Adrenal gland (tissue), 5 donors: ENCODE results near the gene UACA.

Source experiments
- POLR2A ChIP-seq, 2 donors: fragments of 450-650 bp; IDR thresholded peaks; one replicate each; pipeline ENCODE4 v1.6.1; 2017; ENCODE audit warnings: antibody characterized with exemption in 2 of 2, mild to moderate bottlenecking in 2 of 2, moderate library complexity in 1 of 2
- TF ChIP-seq, protein P1 (sequence below), 6 experiments: fragments of 450-650 bp in 4 of 6; fragments of 200-600 bp in 2 of 6; sonication (generic) in 1 of 6; IDR thresholded peaks; 1 replicate in 5 of 6; 2 replicates in 1 of 6; pipeline versions ENCODE4 v1.5.1 to v1.8.0; 2016 to 2021; ENCODE audit warnings: antibody characterized with exemption in 6 of 6, mild to moderate bottlenecking in 2 of 6, moderate library complexity in 1 of 6
- donor health status: DM: no; HTN: no; CAD: no.

DNA sequence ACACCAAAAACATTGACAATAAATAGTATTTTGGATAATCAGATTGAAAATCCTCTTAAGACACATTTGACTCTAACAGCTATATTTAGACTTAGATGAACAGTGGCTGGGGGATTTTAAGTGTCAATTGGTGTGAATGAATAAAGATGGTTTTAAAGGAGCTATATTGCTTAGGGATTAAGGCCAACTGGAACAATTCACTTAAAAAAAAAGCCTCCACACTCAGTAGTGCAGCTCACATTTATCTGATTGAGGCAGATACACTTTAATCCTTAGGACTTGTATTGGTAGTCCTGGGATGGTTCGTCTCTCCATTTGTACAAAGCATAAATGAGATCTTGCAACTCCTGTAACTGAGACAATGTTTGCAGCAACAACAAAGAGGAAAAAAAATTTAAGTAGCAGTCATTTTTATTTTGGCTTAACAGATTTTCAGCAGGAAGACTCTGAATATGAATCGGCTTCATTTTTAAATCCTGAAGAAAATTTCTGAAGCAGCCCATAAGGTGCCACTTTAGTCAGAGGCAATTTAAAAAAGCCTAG, 112.0 kb downstream of the UACA start:
- TF ChIP-seq, protein P1, sequence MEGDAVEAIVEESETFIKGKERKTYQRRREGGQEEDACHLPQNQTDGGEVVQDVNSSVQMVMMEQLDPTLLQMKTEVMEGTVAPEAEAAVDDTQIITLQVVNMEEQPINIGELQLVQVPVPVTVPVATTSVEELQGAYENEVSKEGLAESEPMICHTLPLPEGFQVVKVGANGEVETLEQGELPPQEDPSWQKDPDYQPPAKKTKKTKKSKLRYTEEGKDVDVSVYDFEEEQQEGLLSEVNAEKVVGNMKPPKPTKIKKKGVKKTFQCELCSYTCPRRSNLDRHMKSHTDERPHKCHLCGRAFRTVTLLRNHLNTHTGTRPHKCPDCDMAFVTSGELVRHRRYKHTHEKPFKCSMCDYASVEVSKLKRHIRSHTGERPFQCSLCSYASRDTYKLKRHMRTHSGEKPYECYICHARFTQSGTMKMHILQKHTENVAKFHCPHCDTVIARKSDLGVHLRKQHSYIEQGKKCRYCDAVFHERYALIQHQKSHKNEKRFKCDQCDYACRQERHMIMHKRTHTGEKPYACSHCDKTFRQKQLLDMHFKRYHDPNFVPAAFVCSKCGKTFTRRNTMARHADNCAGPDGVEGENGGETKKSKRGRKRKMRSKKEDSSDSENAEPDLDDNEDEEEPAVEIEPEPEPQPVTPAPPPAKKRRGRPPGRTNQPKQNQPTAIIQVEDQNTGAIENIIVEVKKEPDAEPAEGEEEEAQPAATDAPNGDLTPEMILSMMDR (IDR thresholded peaks at IDR 0.05), result no peak
- no peak for TF ChIP-seq POLR2A (IDR thresholded peaks at IDR 0.05)
